ENCODE measurements around the gene RPS6KA5.

RPS6KA5 gene

GRCh38 chr14:90809530-90810312 lies 250.7 kb downstream of the RPS6KA5 start:
- no peaks in the 10 kb centered on the region for H3K27me3 ChIP-seq (ENCODE audit: control insufficient read depth, low read length)
- no peak overlapping the region for H3K27ac ChIP-seq (ENCODE audit: low read depth, low read length)
- no peak overlapping the region for H3K4me2 ChIP-seq (ENCODE audit: low read length)
- H3F3A ChIP-seq (ENCODE audit: control insufficient read depth, insufficient read depth), result no peaks in the 10 kb centered on the region
- no peaks in the 10 kb centered on the region for H3K9me2 ChIP-seq (replicated peaks; ENCODE audit: control insufficient read depth, low read length)
- no peaks in the 10 kb centered on the region for H3K36me3 ChIP-seq (ENCODE audit: control insufficient read depth, low read length)
- H3K4me3 ChIP-seq (ENCODE audit: low read length), result no peak overlapping the region
- no peaks in the 10 kb centered on the region for H3K79me2 ChIP-seq (ENCODE audit: control insufficient read depth, low read length)
- H4K20me1 ChIP-seq (ENCODE audit: control insufficient read depth, insufficient read depth, low read depth, low read length), result no peaks in the 10 kb centered on the region
- no peak for TF ChIP-seq CTCF (IDR thresholded peaks at IDR 0.05; ENCODE audit: low read depth, low read length, poor library complexity, severe bottlenecking)
- TF ChIP-seq EZH2phosphoT487 (IDR thresholded peaks at IDR 0.05; ENCODE audit: borderline replicate concordance, low read length), result no peak
- no peaks in the 10 kb centered on the region for H3K9me3 ChIP-seq (ENCODE audit: control insufficient read depth, insufficient read depth, low read length)
- H3K4me1 ChIP-seq (ENCODE audit: control insufficient read depth, low read length), result no peaks in the 10 kb centered on the region

- no peaks in the 10 kb centered on the region for H3K9me2 ChIP-seq (replicated peaks; ENCODE audit: control insufficient read depth, low read length)
- H3K27ac ChIP-seq (ENCODE audit: low read depth, low read length), result no peak overlapping the region
- H3K27me3 ChIP-seq (ENCODE audit: control insufficient read depth, low read length), result no peaks in the 10 kb centered on the region
- TF ChIP-seq CTCF (IDR thresholded peaks at IDR 0.05; ENCODE audit: low read depth, low read length, poor library complexity, severe bottlenecking) (no peak), EZH2phosphoT487 (IDR thresholded peaks at IDR 0.05; ENCODE audit: borderline replicate concordance, low read length) (no peak)
- no peaks in the 10 kb centered on the region for H4K20me1 ChIP-seq (ENCODE audit: control insufficient read depth, insufficient read depth, low read depth, low read length)
- H3K9me3 ChIP-seq (ENCODE audit: control insufficient read depth, insufficient read depth, low read length), result no peaks in the 10 kb centered on the region
- no peaks in the 10 kb centered on the region for H3K79me2 ChIP-seq (ENCODE audit: control insufficient read depth, low read length)
- no peaks in the 10 kb centered on the region for H3K36me3 ChIP-seq (ENCODE audit: control insufficient read depth, low read length)
- no peaks in the 10 kb centered on the region for H3K4me1 ChIP-seq (ENCODE audit: control insufficient read depth, low read length)
- no peak overlapping the region for H3K4me2 ChIP-seq (ENCODE audit: low read length)
- no peak overlapping the region for H3K4me3 ChIP-seq (ENCODE audit: low read length)
- no peaks in the 10 kb centered on the region for H3F3A ChIP-seq (ENCODE audit: control insufficient read depth, insufficient read depth)
Observed at GRCh38 chr14:90808759-90809529, 251.5 kb downstream of the RPS6KA5 start.

- Histone ChIP-seq H3K4me1 (ENCODE audit: control insufficient read depth, low read length) (no peaks in the 10 kb centered on the region), H3F3A (ENCODE audit: control insufficient read depth, insufficient read depth) (no peaks in the 10 kb centered on the region), H3K9me2 (replicated peaks; ENCODE audit: control insufficient read depth, low read length) (no peaks in the 10 kb centered on the region), H3K4me3 (ENCODE audit: low read length) (no peak overlapping the region), H3K27ac (ENCODE audit: low read depth, low read length) (no peak overlapping the region), H3K9me3 (ENCODE audit: control insufficient read depth, insufficient read depth, low read length) (no peaks in the 10 kb centered on the region), H3K4me2 (ENCODE audit: low read length) (no peak overlapping the region), H4K20me1 (ENCODE audit: control insufficient read depth, insufficient read depth, low read depth, low read length) (no peaks in the 10 kb centered on the region), H3K36me3 (ENCODE audit: control insufficient read depth, low read length) (no peaks in the 10 kb centered on the region), H3K27me3 (ENCODE audit: control insufficient read depth, low read length) (no peaks in the 10 kb centered on the region), H3K79me2 (ENCODE audit: control insufficient read depth, low read length) (no peaks in the 10 kb centered on the region)
- no peak for TF ChIP-seq CTCF (IDR thresholded peaks at IDR 0.05; ENCODE audit: low read depth, low read length, poor library complexity, severe bottlenecking)
- no peak for TF ChIP-seq EZH2phosphoT487 (IDR thresholded peaks at IDR 0.05; ENCODE audit: borderline replicate concordance, low read length)
Observed at GRCh38 chr14:90807060-90807459, 253.4 kb downstream of the RPS6KA5 start.

Data from DOHH2 (cell line).